ENCODE data around the gene B4GALNT3. TPM values are rescaled to one million over a fixed set of nuclear protein-coding genes. Genes with fewer than 3 reads are reported as not detected.

Gene B4GALNT3
- total and polyA plus RNA-seq, 10 of the 15 experiments (the other 5 are each of a cell fraction or from before 2014, with no cell fraction given), result 0.05 to 4.2 (median 2.7) TPM; not detected in 1

DNA sequence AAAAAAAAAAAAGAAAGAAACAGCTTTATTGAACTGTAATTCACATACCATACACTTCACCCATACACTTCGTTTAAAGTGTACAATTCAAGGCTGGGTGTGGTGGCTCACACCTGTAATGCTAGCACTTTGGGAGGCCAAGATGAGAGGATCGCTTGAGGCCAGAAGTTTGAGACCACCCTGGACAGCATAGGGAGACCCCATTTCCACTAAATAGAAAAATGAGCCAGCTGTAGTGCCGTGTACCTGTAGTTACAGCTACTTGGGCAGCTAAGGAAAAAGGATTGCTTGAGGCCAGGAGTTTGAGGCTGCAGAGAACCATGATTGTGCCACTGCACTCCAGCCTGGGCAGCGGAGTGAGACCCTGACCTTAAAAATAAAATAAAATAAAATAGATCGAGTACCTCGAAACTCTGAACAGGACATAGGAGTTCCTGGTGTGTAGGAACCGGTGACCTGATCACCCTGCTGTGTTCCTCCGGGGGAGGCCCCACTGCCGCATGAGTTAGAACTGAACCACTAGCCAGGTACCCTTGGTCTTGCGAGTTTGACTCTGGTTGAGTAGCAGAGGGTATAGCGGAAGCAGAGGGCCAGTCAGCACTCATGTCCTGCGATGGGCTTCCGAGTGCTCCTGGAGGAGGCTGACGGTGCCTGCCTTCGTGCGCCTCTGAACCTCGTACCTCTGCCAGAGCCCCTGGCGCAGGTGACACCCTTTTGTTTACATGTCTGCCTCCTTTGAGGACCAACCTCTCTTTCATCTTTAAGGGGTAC, 80.0 kb downstream of the B4GALNT3 start:
- RAD21 ChIA-PET (ENCODE audit: unreplicated experiment), result no interaction called here
- in situ Hi-C loops (cut with MboI) (no loop called here), intact Hi-C loops (cut with micrococcal nuclease; ENCODE audit: unreplicated experiment) (no loop called here)
- ATAC-seq, result no peak
- SMC1A ChIA-PET (ENCODE audit: uncharacterized antibody, unreplicated experiment), result no interaction called here
- Histone ChIP-seq H3K9me3 (replicated peaks; ENCODE audit: control insufficient read depth, insufficient read depth, low read length) (no peaks in the 10 kb centered on the region), H3K36me3 (ENCODE audit: control insufficient read depth in 2 of 2, insufficient read depth in 2 of 2, low read length in 1 of 2) (no peaks in the 10 kb centered on the region), H3K4me3 (no peak overlapping the region), H4K20me1 (ENCODE audit: control insufficient read depth, insufficient read depth) (no peaks in the 10 kb centered on the region), H3K4me2 (ENCODE audit: control insufficient read depth, insufficient read depth) (no peak overlapping the region), H3K9ac (ENCODE audit: control insufficient read depth, insufficient read depth, low read length) (no peak overlapping the region), H3K27ac (ENCODE audit: control insufficient read depth, insufficient read depth) (no peak overlapping the region), H2AFZ (ENCODE audit: control insufficient read depth, low read depth, low read length) (no peak overlapping the region), H3K79me2 (ENCODE audit: control insufficient read depth, insufficient read depth, low read length) (no peaks in the 10 kb centered on the region), H3K4me1 (ENCODE audit: control insufficient read depth, insufficient read depth, low read length) (no peaks in the 10 kb centered on the region), H3K27me3 (replicated peaks in 1 of 2; ENCODE audit: control insufficient read depth in 2 of 2, insufficient read depth in 2 of 2, low read length in 1 of 2) (peaks cover 0 to 2% of the 10 kb centered on the region in 2 experiments; a peak in 3 of 4 replicates)
- POLR2A ChIA-PET, result no interaction called here
- CTCF ChIA-PET, result interaction anchor here (2.1 to 6.2 kb wide), 2 partner anchors 7 to 85 kb away, joined by 10 to 55 read pairs; no protein-coding TSS in a partner anchor
- no peak for TF ChIP-seq STAT3 (IDR thresholded peaks at IDR 0.05; ENCODE audit: low read depth, low read length)
- TF ChIP-seq ZNF207 (IDR thresholded peaks at IDR 0.05; ENCODE audit: borderline replicate concordance), result no peak
- TF ChIP-seq STAT1 (conservative IDR thresholded peaks at IDR 0.05), result no peak
- TF ChIP-seq SREBF1 (IDR thresholded peaks at IDR 0.05; ENCODE audit: low read length), result no peak
- no peak for FAIRE-seq
- no TSS peak for BruUV-seq (replicated peaks)
- WGBS (ENCODE audit: insufficient coverage, insufficient replicate concordance, low lambda C conversion rate, missing lambda C conversion rate), result 54% methylated on average over 18 of the region's 18 CpGs
- no peak for DNase-seq (ENCODE audit: low read depth, low spot score)

DNA sequence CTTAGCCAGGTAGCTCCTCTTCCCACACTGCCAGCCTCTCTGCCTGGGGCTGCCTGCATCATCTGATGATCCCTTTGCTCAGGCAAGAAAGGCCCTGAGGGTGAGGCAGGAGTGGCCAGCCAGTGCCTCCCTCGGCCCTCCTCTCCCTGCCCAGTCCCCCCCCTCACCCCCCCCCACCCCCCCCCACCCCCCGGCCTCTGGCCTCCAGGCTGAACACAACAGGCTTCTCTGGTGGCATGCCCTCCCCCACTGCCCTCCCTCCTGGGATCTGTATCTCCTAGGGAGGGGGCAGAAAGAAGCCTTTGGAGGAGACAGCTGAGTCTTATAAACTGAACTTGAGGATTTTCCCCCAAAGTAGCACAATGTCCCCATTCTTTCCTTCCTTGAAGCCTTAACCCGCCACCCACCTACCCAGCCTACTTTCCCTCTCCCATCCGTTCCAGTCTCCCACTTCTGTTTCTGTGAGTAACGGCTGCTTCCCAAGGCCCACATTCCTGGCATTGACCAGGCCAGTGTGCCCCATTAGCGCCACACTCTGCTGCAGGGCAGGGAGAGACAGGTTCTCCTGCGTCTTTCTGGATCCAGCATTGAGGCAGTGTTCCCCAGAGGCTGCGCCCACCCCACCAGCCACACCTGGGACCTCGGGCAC, 82.1 kb downstream of the B4GALNT3 start:
- ATAC-seq (no peak), FAIRE-seq (no peak), DNase-seq (ENCODE audit: low read depth, low spot score) (no peak)
- intact Hi-C loops (cut with micrococcal nuclease; ENCODE audit: unreplicated experiment), result no loop called here
- Histone ChIP-seq H4K20me1 (ENCODE audit: control insufficient read depth, insufficient read depth) (no peaks in the 10 kb centered on the region), H3K27ac (ENCODE audit: control insufficient read depth, insufficient read depth) (no peak overlapping the region), H3K4me3 (no peak overlapping the region), H2AFZ (ENCODE audit: control insufficient read depth, low read depth, low read length) (no peak overlapping the region), H3K36me3 (ENCODE audit: control insufficient read depth in 2 of 2, insufficient read depth in 2 of 2, low read length in 1 of 2) (no peaks in the 10 kb centered on the region), H3K4me1 (ENCODE audit: control insufficient read depth, insufficient read depth, low read length) (no peaks in the 10 kb centered on the region), H3K4me2 (ENCODE audit: control insufficient read depth, insufficient read depth) (no peak overlapping the region), H3K79me2 (ENCODE audit: control insufficient read depth, insufficient read depth, low read length) (no peaks in the 10 kb centered on the region), H3K27me3 (replicated peaks in 1 of 2; ENCODE audit: control insufficient read depth in 2 of 2, insufficient read depth in 2 of 2, low read length in 1 of 2) (no peaks in the 10 kb centered on the region; a peak in 2 of 4 replicates), H3K9me3 (replicated peaks; ENCODE audit: control insufficient read depth, insufficient read depth, low read length) (no peaks in the 10 kb centered on the region), H3K9ac (ENCODE audit: control insufficient read depth, insufficient read depth, low read length) (no peak overlapping the region)
- ChIA-PET POLR2A (no interaction called here), SMC1A (ENCODE audit: uncharacterized antibody, unreplicated experiment) (no interaction called here), CTCF (interaction anchor here (6.2 kb wide), 1 partner anchor 87 kb away, joined by 55 read pairs; no protein-coding TSS in a partner anchor), RAD21 (ENCODE audit: unreplicated experiment) (no interaction called here)
- BruUV-seq (replicated peaks), result no TSS peak
- in situ Hi-C loops (cut with MboI), result no loop called here
- 29% methylated on average over 7 of the region's 9 CpGs for WGBS (ENCODE audit: insufficient coverage, insufficient replicate concordance, low lambda C conversion rate, missing lambda C conversion rate)
- TF ChIP-seq BACH1 (IDR thresholded peaks at IDR 0.05; ENCODE audit: borderline replicate concordance) (no peak), SREBF2 (IDR thresholded peaks at IDR 0.05; ENCODE audit: low read length) (no peak), SUZ12 (IDR thresholded peaks at IDR 0.05; ENCODE audit: unreplicated experiment) (no peak), RCOR1 (conservative IDR thresholded peaks at IDR 0.05; ENCODE audit: low read depth, low read length) (no peak), MXI1 (IDR thresholded peaks at IDR 0.05; ENCODE audit: low read depth, low read length) (no peak)
- TF ChIP-seq, protein P1, sequence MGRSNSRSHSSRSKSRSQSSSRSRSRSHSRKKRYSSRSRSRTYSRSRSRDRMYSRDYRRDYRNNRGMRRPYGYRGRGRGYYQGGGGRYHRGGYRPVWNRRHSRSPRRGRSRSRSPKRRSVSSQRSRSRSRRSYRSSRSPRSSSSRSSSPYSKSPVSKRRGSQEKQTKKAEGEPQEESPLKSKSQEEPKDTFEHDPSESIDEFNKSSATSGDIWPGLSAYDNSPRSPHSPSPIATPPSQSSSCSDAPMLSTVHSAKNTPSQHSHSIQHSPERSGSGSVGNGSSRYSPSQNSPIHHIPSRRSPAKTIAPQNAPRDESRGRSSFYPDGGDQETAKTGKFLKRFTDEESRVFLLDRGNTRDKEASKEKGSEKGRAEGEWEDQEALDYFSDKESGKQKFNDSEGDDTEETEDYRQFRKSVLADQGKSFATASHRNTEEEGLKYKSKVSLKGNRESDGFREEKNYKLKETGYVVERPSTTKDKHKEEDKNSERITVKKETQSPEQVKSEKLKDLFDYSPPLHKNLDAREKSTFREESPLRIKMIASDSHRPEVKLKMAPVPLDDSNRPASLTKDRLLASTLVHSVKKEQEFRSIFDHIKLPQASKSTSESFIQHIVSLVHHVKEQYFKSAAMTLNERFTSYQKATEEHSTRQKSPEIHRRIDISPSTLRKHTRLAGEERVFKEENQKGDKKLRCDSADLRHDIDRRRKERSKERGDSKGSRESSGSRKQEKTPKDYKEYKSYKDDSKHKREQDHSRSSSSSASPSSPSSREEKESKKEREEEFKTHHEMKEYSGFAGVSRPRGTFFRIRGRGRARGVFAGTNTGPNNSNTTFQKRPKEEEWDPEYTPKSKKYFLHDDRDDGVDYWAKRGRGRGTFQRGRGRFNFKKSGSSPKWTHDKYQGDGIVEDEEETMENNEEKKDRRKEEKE (IDR thresholded peaks at IDR 0.05), result no peak

Data from GM12878 (cell line).